HG02588 (cell line): ENCODE results near the gene GART.
"Not testable (repeated sequence)": the region's sequence is repeated elsewhere in the genome, so short reads cannot be mapped to it uniquely, and the experiment has no call there.

Source experiments
- ATAC-seq: cut with Tn5 transposase; IDR thresholded peaks from one replicate; pipeline ENCODE4 v1.9.1; 2021; ENCODE audit warnings: mild to moderate bottlenecking, moderate library complexity; ENCODE audit not compliant: unreplicated experiment

Gene GART

GRCh38 chr21:33473344-33473743, 68.6 kb downstream of the GART start:
- no peak for ATAC-seq

GRCh38 chr21:33470701-33471100, 71.2 kb downstream of the GART start:
- ATAC-seq, result no peak

GRCh38 chr21:33469183-33469582, 72.7 kb downstream of the GART start:
- ATAC-seq, result not testable (repeated sequence)

GRCh38 chr21:33461538-33462250, 80.2 kb downstream of the GART start:
- ATAC-seq, result no peak

- ATAC-seq, result no peak
These were observed 83.1 kb downstream of the GART start for GRCh38 chr21:33458861-33459260.

- no peak for ATAC-seq
These were observed 86.1 kb downstream of the GART start for GRCh38 chr21:33455686-33456446.
